PC-3 (cell line): ENCODE results near the gene RARRES2.

Source experiments
- EZH2 ChIP-seq: fragments of 300-600 bp; sonication (generic); IDR thresholded peaks from one replicate; pipeline ENCODE4 v1.6.1; 2017; ENCODE audit warnings: antibody characterized with exemption, mild to moderate bottlenecking, low read length; ENCODE audit not compliant: unreplicated experiment
- EZH2phosphoT487 ChIP-seq: fragments of 300-600 bp; sonication (generic); IDR thresholded peaks from 2 replicates; pipeline ENCODE4 v1.6.1; 2018; ENCODE audit warnings: mild to moderate bottlenecking, antibody characterized with exemption, low read length, borderline replicate concordance
- TF ChIP-seq, protein P1 (sequence below): fragments of 300-600 bp; sonication (generic); conservative IDR thresholded peaks from 2 replicates; pipeline ENCODE4 v1.5.1; 2017; ENCODE audit warnings: antibody characterized with exemption, low read depth, mild to moderate bottlenecking, low read length

DNA sequence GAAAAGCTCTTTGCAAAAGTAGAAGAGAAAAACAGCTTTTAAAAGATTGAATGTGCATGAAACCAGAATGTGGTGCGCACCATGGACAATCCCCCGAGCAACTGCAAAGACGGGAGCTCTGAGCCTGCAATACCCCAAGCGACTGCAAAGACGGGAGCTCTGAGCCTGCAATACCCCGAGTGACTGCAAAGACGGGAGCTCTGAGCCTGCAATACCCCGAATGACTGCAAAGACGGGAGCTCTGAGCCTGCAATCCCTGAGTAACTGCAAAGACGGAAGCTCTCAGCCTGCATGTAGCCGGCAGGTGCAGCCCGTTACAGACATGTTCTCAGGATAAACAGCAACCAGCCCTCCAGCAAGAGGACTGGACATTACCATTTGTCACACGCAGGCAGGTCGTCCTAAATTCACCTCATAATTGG is 43.9 kb upstream of the RARRES2 start:
- TF ChIP-seq, protein P1, sequence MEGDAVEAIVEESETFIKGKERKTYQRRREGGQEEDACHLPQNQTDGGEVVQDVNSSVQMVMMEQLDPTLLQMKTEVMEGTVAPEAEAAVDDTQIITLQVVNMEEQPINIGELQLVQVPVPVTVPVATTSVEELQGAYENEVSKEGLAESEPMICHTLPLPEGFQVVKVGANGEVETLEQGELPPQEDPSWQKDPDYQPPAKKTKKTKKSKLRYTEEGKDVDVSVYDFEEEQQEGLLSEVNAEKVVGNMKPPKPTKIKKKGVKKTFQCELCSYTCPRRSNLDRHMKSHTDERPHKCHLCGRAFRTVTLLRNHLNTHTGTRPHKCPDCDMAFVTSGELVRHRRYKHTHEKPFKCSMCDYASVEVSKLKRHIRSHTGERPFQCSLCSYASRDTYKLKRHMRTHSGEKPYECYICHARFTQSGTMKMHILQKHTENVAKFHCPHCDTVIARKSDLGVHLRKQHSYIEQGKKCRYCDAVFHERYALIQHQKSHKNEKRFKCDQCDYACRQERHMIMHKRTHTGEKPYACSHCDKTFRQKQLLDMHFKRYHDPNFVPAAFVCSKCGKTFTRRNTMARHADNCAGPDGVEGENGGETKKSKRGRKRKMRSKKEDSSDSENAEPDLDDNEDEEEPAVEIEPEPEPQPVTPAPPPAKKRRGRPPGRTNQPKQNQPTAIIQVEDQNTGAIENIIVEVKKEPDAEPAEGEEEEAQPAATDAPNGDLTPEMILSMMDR: no peak
- TF ChIP-seq EZH2phosphoT487 (no peak), EZH2 (no peak)
